K562 (cell line): Measurements from ENCODE around the gene TDRD9. TPM values are rescaled to one million over a fixed set of nuclear protein-coding genes. Genes with fewer than 3 reads are reported as not detected.

Source experiments
- ATAC-seq: fragments of 200-7000 bp; cut with Tn5 transposase; 3 replicates; pipeline ENCODE4 v1.9.1; 2020; ENCODE audit warnings: moderate library complexity
- BruUV-seq: library from RNA; stranded (reverse); fragments of 400-500 nt; replicated peaks from 2 replicates; lab custom pipeline; 2021; lab: Mats Ljungman, UMichigan
- CTCF ChIA-PET: fragments of 300-600 bp; formaldehyde crosslinking; extraction: SDS; loops from one replicate; lab custom pipeline; 2021; ENCODE audit warnings: low intra/inter-chr PET ratio; lab: Yijun Ruan, JAX
- POLR2A ChIA-PET: fragments of 300-600, 350-650 bp; sonication (Branson Sonifier 250); formaldehyde crosslinking; extraction: SDS; loops from one replicate; lab custom pipeline; 2021; ENCODE audit warnings: antibody characterized with exemption, inconsistent platforms; lab: Yijun Ruan, JAX
- DNase-seq, 4 experiments: peaks; one replicate each; pipeline versions ENCODE4 v3.0.0 to v3.0.0-alpha.2; 2011 to 2018; ENCODE audit warnings: low spot score in 3 of 4, mixed read lengths in 3 of 4; ENCODE audit errors: extremely low read depth in 1 of 4
- FAIRE-seq: peaks from 2 replicates; lab custom pipeline; 2011; peaks lifted over from hg19 to GRCh38; lab: Jason Lieb, UNC
- H2AFZ ChIP-seq: 2 replicates; pipeline ENCODE4 v1.6.0; 2011; ENCODE audit warnings: low read depth, low read length, control low read depth, inconsistent platforms
- H3K27ac ChIP-seq: fragments of 200-600 bp; 3 replicates; pipeline ENCODE4 v1.8.0; 2011; ENCODE audit warnings: low read depth, mild to moderate bottlenecking, control low read depth, inconsistent platforms, low read length, moderate library complexity, mixed read lengths; ENCODE audit errors: extremely low read depth
- H3K27me3 ChIP-seq, 2 experiments: fragments of 300-600 bp in 1 of 2; 2 replicates in 1 of 2; 3 replicates in 1 of 2; pipeline versions ENCODE4 v1.6.0 to v1.8.0; 2011; ENCODE audit warnings: inconsistent platforms in 2 of 2, low read length in 2 of 2, mild to moderate bottlenecking in 1 of 2, mixed read lengths in 1 of 2, moderate library complexity in 1 of 2; ENCODE audit not compliant: control insufficient read depth in 2 of 2, insufficient read depth in 2 of 2
- H3K36me3 ChIP-seq: fragments of 300-600 bp; 3 replicates; pipeline ENCODE4 v1.8.0; 2011; ENCODE audit warnings: mild to moderate bottlenecking, low read length, inconsistent platforms; ENCODE audit not compliant: control insufficient read depth, insufficient read depth
- H3K4me1 ChIP-seq, 2 experiments: fragments of 200-600 bp in 1 of 2; replicated peaks in 1 of 2; 2 replicates in 1 of 2; 3 replicates in 1 of 2; pipeline versions ENCODE4 v1.5.1 to v1.8.0; 2011; ENCODE audit warnings: inconsistent platforms in 2 of 2, low read length in 2 of 2, mild to moderate bottlenecking in 1 of 2, mixed read lengths in 1 of 2, moderate library complexity in 1 of 2; ENCODE audit not compliant: control insufficient read depth in 2 of 2, insufficient read depth in 2 of 2
- H3K4me2 ChIP-seq: 2 replicates; pipeline ENCODE4 v1.6.1; 2011; ENCODE audit warnings: low read length, control low read depth, inconsistent platforms, mixed read lengths; ENCODE audit not compliant: insufficient read depth
- H3K4me3 ChIP-seq: fragments of 200-600 bp; sonication (generic), shearing (Covaris generic); 2 replicates; pipeline ENCODE4 v1.5.1; 2016; ENCODE audit warnings: control low read depth, inconsistent platforms
- H3K79me2 ChIP-seq: fragments of 200-600 bp; 3 replicates; pipeline ENCODE4 v1.8.0; 2011; ENCODE audit warnings: low read length, inconsistent platforms; ENCODE audit not compliant: control insufficient read depth, insufficient read depth
- H3K9ac ChIP-seq, 2 experiments: 2 replicates each; pipeline versions ENCODE4 v1.6.0 to v1.6.1; 2011; ENCODE audit warnings: low read depth in 2 of 2, low read length in 2 of 2, control low read depth in 1 of 2, inconsistent platforms in 1 of 2, mild to moderate bottlenecking in 1 of 2, mixed read lengths in 1 of 2; ENCODE audit not compliant: insufficient read depth in 1 of 2
- H3K9me1 ChIP-seq: one replicate; pipeline ENCODE4 v1.6.0; 2011; ENCODE audit warnings: inconsistent platforms, mild to moderate bottlenecking, low read length, moderate library complexity; ENCODE audit not compliant: control insufficient read depth, insufficient read depth
- H3K9me3 ChIP-seq: replicated peaks from 2 replicates; pipeline ENCODE4 v1.5.1; 2011; ENCODE audit warnings: low read depth, low read length, inconsistent platforms; ENCODE audit not compliant: control insufficient read depth, insufficient read depth
- H4K20me1 ChIP-seq: replicated peaks from 2 replicates; pipeline ENCODE4 v1.6.1; 2011; ENCODE audit warnings: low read length, inconsistent platforms, mixed read lengths; ENCODE audit not compliant: control insufficient read depth, insufficient read depth
- ETV5 ChIP-seq: sonication (generic); formaldehyde crosslinking; IDR thresholded peaks from 2 replicates; pipeline ENCODE4 v1.4.0; 2020; ENCODE audit warnings: low read depth, mild to moderate bottlenecking, missing genetic modification reagents
- JUND ChIP-seq, 2 experiments: IDR thresholded peaks; 2 replicates in 1 of 2; 3 replicates in 1 of 2; pipeline ENCODE4 v1.6.1; 2011; ENCODE audit warnings: borderline replicate concordance in 2 of 2, low read depth in 2 of 2, low read length in 2 of 2, improper control_type of control experiment in 1 of 2, missing biosample characterization in 1 of 2, missing genetic modification characterization in 1 of 2, missing genetic modification reagents in 1 of 2
- MAFG ChIP-seq: fragments of 450-650 bp; conservative IDR thresholded peaks from 2 replicates; pipeline ENCODE4 v1.6.1; 2016; ENCODE audit warnings: missing genetic modification characterization, missing compliant biosample characterization
- MCM7 ChIP-seq, 2 experiments: fragments of 450-650 bp; IDR thresholded peaks; 2 replicates each; pipeline ENCODE4 v1.6.1; 2016 to 2018
- MECOM ChIP-seq: fragments of 250-450 bp; sonication (Bioruptor Pico); IDR thresholded peaks from 2 replicates; pipeline ENCODE4 v1.8.0; 2022; ENCODE audit warnings: inconsistent platforms
- MYBL2 ChIP-seq, 2 experiments: fragments of 450-650 bp in 1 of 2; sonication (generic) in 1 of 2; formaldehyde crosslinking in 1 of 2; IDR thresholded peaks; 2 replicates each; pipeline versions ENCODE4 v1.6.1 to v1.8.1; 2017 to 2022; ENCODE audit warnings: borderline replicate concordance in 1 of 2, inconsistent platforms in 1 of 2, low read depth in 1 of 2, mild to moderate bottlenecking in 1 of 2, missing genetic modification reagents in 1 of 2, moderate library complexity in 1 of 2
- NONO ChIP-seq, 2 experiments: fragments of 200-400 bp in 1 of 2; fragments of 450-650 bp in 1 of 2; formaldehyde crosslinking in 1 of 2; IDR thresholded peaks; 2 replicates each; pipeline ENCODE4 v1.6.1; 2017; ENCODE audit warnings: low read depth in 2 of 2, mild to moderate bottlenecking in 2 of 2, moderate library complexity in 2 of 2, low read length in 1 of 2
- SMC3 ChIP-seq: conservative IDR thresholded peaks from 2 replicates; pipeline ENCODE4 v1.6.1; 2011; ENCODE audit warnings: low read depth, low read length, improper control_type of control experiment; ENCODE audit not compliant: insufficient read depth
- SNIP1 ChIP-seq: fragments of 450-650 bp; IDR thresholded peaks from 2 replicates; pipeline ENCODE4 v1.7.1; 2017; ENCODE audit warnings: low read depth, mild to moderate bottlenecking
- TBP ChIP-seq: optimal IDR thresholded peaks from 2 replicates; pipeline ENCODE3; 2011; ENCODE audit warnings: low read depth, low read length, improper control_type of control experiment
- TRIM24 ChIP-seq, 2 experiments: fragments of 450-650 bp; IDR thresholded peaks; 2 replicates each; pipeline ENCODE4 v1.6.1; 2016
- ZC3H8 ChIP-seq: fragments of 450-650 bp; IDR thresholded peaks from 2 replicates; pipeline ENCODE4 v1.6.1; 2017
- ZNF217 ChIP-seq: sonication (generic); formaldehyde crosslinking; IDR thresholded peaks from 2 replicates; pipeline ENCODE4 v1.8.0; 2022; ENCODE audit warnings: mild to moderate bottlenecking, missing genetic modification reagents
- ZNF592 ChIP-seq: fragments of 450-650 bp; IDR thresholded peaks from 2 replicates; pipeline ENCODE4 v1.6.1; 2017; ENCODE audit warnings: antibody characterized with exemption, mild to moderate bottlenecking
- ZNF717 ChIP-seq: fragments of 250-450 bp; sonication (Bioruptor Pico); IDR thresholded peaks from 2 replicates; pipeline ENCODE4 v1.5.0; 2021
- WGBS: fragments of 100-300 bp; shearing (Covaris generic); methylation state at CpG from one replicate; pipeline ENCODE4 v1.1.6; 2016; ENCODE audit warnings: low coverage, mixed read lengths; ENCODE audit not compliant: insufficient coverage; ENCODE audit errors: missing lambda C conversion rate; 5-methylcytosine and 5-hydroxymethylcytosine counted together
- in situ Hi-C: fragments of 300-500 bp; cut with MboI; formaldehyde crosslinking; loops from 4 replicates; pipeline ENCODE4 v1.15.0; 2018; ENCODE audit warnings: inconsistent platforms, mixed read lengths
- intact Hi-C: fragments of 100-400 bp; cut with micrococcal nuclease; formaldehyde crosslinking; loops from 2 replicates; pipeline ENCODE4 v1.14.2; 2022
- polyA plus RNA-seq, 8 experiments: library from polyadenylated mRNA; depleted of rRNA in 4 of 8; stranded (reverse) in 5 of 8; unstranded in 3 of 8; fragments of >200 nt; fragmentation: Nextera tagmentation in 2 of 8; fragmentation: Illumina TruSeq in 1 of 8; extraction: Ambion mirVana in 2 of 8; extraction: Trizol in 1 of 8; gene quantifications; 2 replicates each; pipeline versions ENCODE4 v1.2.1 to v1.2.3, GENCODE V29; 2011 to 2014; ENCODE audit warnings: inconsistent platforms in 1 of 8, missing spikeins in 1 of 8
- total RNA-seq, 7 experiments: library from RNA; depleted of rRNA in 6 of 7; stranded (reverse); fragments of >200 nt in 6 of 7; fragmentation: Illumina TruSeq in 2 of 7; extraction: Trizol in 2 of 7; gene quantifications; 2 replicates each; pipeline versions ENCODE4 v1.2.1 to v1.2.3, GENCODE V29; 2011 to 2021; ENCODE audit warnings: low replicate concordance in 1 of 7
- TF ChIP-seq, protein P1 (sequence below): fragments of 250-450 bp; sonication (Bioruptor Pico); IDR thresholded peaks from 2 replicates; pipeline ENCODE4 v1.4.0; 2020; ENCODE audit warnings: mild to moderate bottlenecking, moderate library complexity

TDRD9 gene
- total and polyA plus RNA-seq, 9 of the 15 experiments (the other 6 are each of a cell fraction or from before 2014, with no cell fraction given) = 0.04 to 0.14 (median 0.04) TPM; not detected in 5

GRCh38 chr14:104094709-104095425 lies 166.6 kb downstream of the TDRD9 start:
- ChIA-PET CTCF (interaction anchor here (1.9 to 2.3 kb wide), 2 partner anchors 17 to 545 kb away, joined by 6 to 12 read pairs; no protein-coding TSS in a partner anchor), POLR2A (interaction anchor here (0.6 kb wide), 1 partner anchor 393 kb away, joined by 4 read pairs; no protein-coding TSS in a partner anchor)
- Histone ChIP-seq H3K4me2 (no peak overlapping the region), H3K4me3 (no peak overlapping the region), H3K9ac (no peak overlapping the region), H3K9me1 (no peaks in the 10 kb centered on the region), H3K36me3 (no peaks in the 10 kb centered on the region), H4K20me1 (no peaks in the 10 kb centered on the region), H2AFZ (no peak overlapping the region), H3K9me3 (no peaks in the 10 kb centered on the region), H3K27me3 (peaks cover 0 to 6% of the 10 kb centered on the region in 2 experiments; a peak in 2 of 5 replicates), H3K4me1 (peaks cover 0 to 23% of the 10 kb centered on the region in 2 experiments; a peak in 2 of 5 replicates), H3K27ac (no peak overlapping the region), H3K79me2 (no peaks in the 10 kb centered on the region)
- DNase-seq (peak; percentile 64 to 74 (median 70)), ATAC-seq (peak; percentile 93), FAIRE-seq (peak; percentile 26)
- 13% methylated on average over 19 of the region's 35 CpGs for WGBS
- intact Hi-C loops (loop anchor here (5.0 kb wide), 1 partner anchor 467 kb away; no protein-coding TSS in a partner anchor), in situ Hi-C loops (no loop called here)
- BruUV-seq = no TSS peak
- no peak for TF ChIP-seq TRIM24 (IDR thresholded peaks at IDR 0.05)
- TF ChIP-seq ETV5 (CRISPR knock-in tag) = no peak
- TF ChIP-seq TBP = no peak
- no peak for TF ChIP-seq ZC3H8
- no peak for TF ChIP-seq ZNF217
- no peak for TF ChIP-seq MECOM (CRISPR knock-in tag)
- TF ChIP-seq MYBL2 (IDR thresholded peaks at IDR 0.05; ENCODE audit: low read depth) = no peak
- no peak for TF ChIP-seq MYBL2 (CRISPR knock-in tag; IDR thresholded peaks at IDR 0.05; ENCODE audit: borderline replicate concordance)
- no peak for TF ChIP-seq ZNF717 (CRISPR knock-in tag)
- TF ChIP-seq, protein P1, sequence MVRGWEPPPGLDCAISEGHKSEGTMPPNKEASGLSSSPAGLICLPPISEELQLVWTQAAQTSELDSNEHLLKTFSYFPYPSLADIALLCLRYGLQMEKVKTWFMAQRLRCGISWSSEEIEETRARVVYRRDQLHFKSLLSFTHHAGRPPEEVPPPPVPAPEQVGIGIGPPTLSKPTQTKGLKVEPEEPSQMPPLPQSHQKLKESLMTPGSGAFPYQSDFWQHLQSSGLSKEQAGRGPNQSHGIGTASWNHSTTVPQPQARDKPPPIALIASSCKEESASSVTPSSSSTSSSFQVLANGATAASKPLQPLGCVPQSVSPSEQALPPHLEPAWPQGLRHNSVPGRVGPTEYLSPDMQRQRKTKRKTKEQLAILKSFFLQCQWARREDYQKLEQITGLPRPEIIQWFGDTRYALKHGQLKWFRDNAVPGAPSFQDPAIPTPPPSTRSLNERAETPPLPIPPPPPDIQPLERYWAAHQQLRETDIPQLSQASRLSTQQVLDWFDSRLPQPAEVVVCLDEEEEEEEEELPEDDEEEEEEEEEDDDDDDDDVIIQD (CRISPR knock-in tag) = no peak
- no peak for TF ChIP-seq ZNF592
- no peak for TF ChIP-seq SNIP1
- TF ChIP-seq MCM7 (IDR thresholded peaks at IDR 0.05) = no peak
- TF ChIP-seq SMC3 = peak; percentile 68
- TF ChIP-seq MAFG (tag) = no peak
- no peak for TF ChIP-seq JUND (IDR thresholded peaks at IDR 0.05; ENCODE audit: borderline replicate concordance, low read depth, low read length)
- no peak for TF ChIP-seq JUND (tag; IDR thresholded peaks at IDR 0.05; ENCODE audit: borderline replicate concordance, low read depth, low read length)
- no peak for TF ChIP-seq NONO (IDR thresholded peaks at IDR 0.05; ENCODE audit: low read depth in 2 of 2, low read length in 1 of 2)
